ENCODE results near the gene DCP1B. TPM values are rescaled to one million over a fixed set of nuclear protein-coding genes. Genes with fewer than 3 reads are reported as not detected.
A peak's percentile ranks its signal among the peaks of the same experiment; 100 is the strongest.

The DCP1B gene
- total RNA-seq, 1 donor from 2014 or later: 21.2 TPM

GRCh38 chr12:1993871-1994371, 10.3 kb downstream of the DCP1B start:
- no peak overlapping the region for H3K4me3 ChIP-seq (ENCODE audit: low read depth, low read length)
- TF ChIP-seq CTCF (conservative IDR thresholded peaks at IDR 0.05; ENCODE audit: low read depth, low read length): no peak
- no peak for DNase-seq (ENCODE audit: low read depth)

- no peak overlapping the region for H3K4me3 ChIP-seq (ENCODE audit: low read depth, low read length)
- no peak for TF ChIP-seq CTCF (conservative IDR thresholded peaks at IDR 0.05; ENCODE audit: low read depth, low read length)
- DNase-seq (ENCODE audit: low read depth): peak; percentile 40
These were observed 10.9 kb downstream of the DCP1B start for GRCh38 chr12:1993341-1993740.

GRCh38 chr12:1992732-1993131, 11.5 kb downstream of the DCP1B start:
- no peak for TF ChIP-seq CTCF (conservative IDR thresholded peaks at IDR 0.05; ENCODE audit: low read depth, low read length)
- DNase-seq (ENCODE audit: low read depth): no peak
- no peak overlapping the region for H3K4me3 ChIP-seq (ENCODE audit: low read depth, low read length)

- no peak for TF ChIP-seq CTCF (conservative IDR thresholded peaks at IDR 0.05; ENCODE audit: low read depth, low read length)
- no peak overlapping the region for H3K4me3 ChIP-seq (ENCODE audit: low read depth, low read length)
- DNase-seq (ENCODE audit: low read depth): no peak
These were observed 15.1 kb downstream of the DCP1B start for GRCh38 chr12:1989111-1989510.

GRCh38 chr12:1984759-1985158, 19.5 kb downstream of the DCP1B start:
- H3K4me3 ChIP-seq (ENCODE audit: low read depth, low read length): no peak overlapping the region
- no peak for TF ChIP-seq CTCF (conservative IDR thresholded peaks at IDR 0.05; ENCODE audit: low read depth, low read length)
- no peak for DNase-seq (ENCODE audit: low read depth)

- DNase-seq (ENCODE audit: low read depth): no peak
- TF ChIP-seq CTCF (conservative IDR thresholded peaks at IDR 0.05; ENCODE audit: low read depth, low read length): no peak
- no peak overlapping the region for H3K4me3 ChIP-seq (ENCODE audit: low read depth, low read length)
These were observed 24.0 kb downstream of the DCP1B start for GRCh38 chr12:1980282-1980681.

GRCh38 chr12:1978078-1978862, 26.0 kb downstream of the DCP1B start:
- no peak overlapping the region for H3K4me3 ChIP-seq (ENCODE audit: low read depth, low read length)
- TF ChIP-seq CTCF (conservative IDR thresholded peaks at IDR 0.05; ENCODE audit: low read depth, low read length): no peak
- DNase-seq (ENCODE audit: low read depth): no peak
